ENCODE data around the gene ST6GALNAC4. TPM values are rescaled to one million over a fixed set of nuclear protein-coding genes. Genes with fewer than 3 reads are reported as not detected.

Gene ST6GALNAC4
- total RNA-seq, 1 donor from 2014 or later: 5.5 TPM

- Histone ChIP-seq H3K27me3 (no peaks in the 10 kb centered on the region), H3K9me3 (ENCODE audit: low read depth) (no peaks in the 10 kb centered on the region), H2AFZ (replicated peaks) (peak overlapping the region; percentile 68), H3K4me2 (peak overlapping the region; percentile 90), H3K9ac (peak overlapping the region; percentile 50), H3K36me3 (peaks cover 13% of the 10 kb centered on the region), H3K4me1 (peaks cover 23% of the 10 kb centered on the region), H4K20me1 (ENCODE audit: low read depth) (peaks cover 32% of the 10 kb centered on the region), H3K4me3 (peak overlapping the region; percentile 91), H3F3A (ENCODE audit: low read depth) (peaks cover 27% of the 10 kb centered on the region), H3K79me2 (ENCODE audit: low read depth) (peaks cover 18% of the 10 kb centered on the region), H3K27ac (no peak overlapping the region)
- DNase-seq (ENCODE audit: low spot score): peak; percentile 61
- H3K4me3 Mint-ChIP-seq: peak overlapping the region; percentile 91
- peaks cover 6% of the 10 kb centered on the region for H3K27me3 Mint-ChIP-seq (ENCODE audit: insufficient read depth, low read depth)
- peak overlapping the region; percentile 90 for H3K27ac Mint-ChIP-seq
- TF ChIP-seq CTCF (IDR thresholded peaks at IDR 0.05) (no peak), EZH2 (IDR thresholded peaks at IDR 0.05) (no peak), EZH2phosphoT487 (IDR thresholded peaks at IDR 0.05) (no peak)
- peaks cover 44% of the 10 kb centered on the region for H3K4me1 Mint-ChIP-seq
- H3K36me3 Mint-ChIP-seq: peaks cover 24% of the 10 kb centered on the region
- H3K9me3 Mint-ChIP-seq: peaks cover 11% of the 10 kb centered on the region
Observed at GRCh38 chr9:127898433-127899127, 18.3 kb downstream of the ST6GALNAC4 start.

- Histone ChIP-seq H3K4me3 (peak overlapping the region; percentile 40), H3K4me2 (peak overlapping the region; percentile 90), H3F3A (ENCODE audit: low read depth) (peaks cover 25% of the 10 kb centered on the region), H4K20me1 (ENCODE audit: low read depth) (peaks cover 32% of the 10 kb centered on the region), H3K9me3 (ENCODE audit: low read depth) (no peaks in the 10 kb centered on the region), H3K79me2 (ENCODE audit: low read depth) (peaks cover 18% of the 10 kb centered on the region), H3K36me3 (peaks cover 21% of the 10 kb centered on the region), H2AFZ (replicated peaks) (no peak overlapping the region), H3K27me3 (no peaks in the 10 kb centered on the region), H3K9ac (no peak overlapping the region), H3K27ac (peak overlapping the region; percentile 72), H3K4me1 (peaks cover 23% of the 10 kb centered on the region)
- H3K9me3 Mint-ChIP-seq: peaks cover 20% of the 10 kb centered on the region
- H3K4me1 Mint-ChIP-seq: peaks cover 38% of the 10 kb centered on the region
- TF ChIP-seq CTCF (IDR thresholded peaks at IDR 0.05) (no peak), EZH2phosphoT487 (IDR thresholded peaks at IDR 0.05) (no peak), EZH2 (IDR thresholded peaks at IDR 0.05) (no peak)
- H3K27ac Mint-ChIP-seq: peak overlapping the region; percentile 87
- peak; percentile 95 for DNase-seq (ENCODE audit: low spot score)
- peaks cover 6% of the 10 kb centered on the region for H3K27me3 Mint-ChIP-seq (ENCODE audit: insufficient read depth, low read depth)
- H3K36me3 Mint-ChIP-seq: peaks cover 37% of the 10 kb centered on the region
- H3K4me3 Mint-ChIP-seq: peak overlapping the region; percentile 91
Observed at GRCh38 chr9:127897193-127897692, 19.6 kb downstream of the ST6GALNAC4 start.

GRCh38 chr9:127896395-127897192 lies 20.2 kb downstream of the ST6GALNAC4 start:
- Histone ChIP-seq H3K27ac (peak overlapping the region; percentile 72), H3K9ac (no peak overlapping the region), H3K27me3 (no peaks in the 10 kb centered on the region), H3K36me3 (peaks cover 21% of the 10 kb centered on the region), H4K20me1 (ENCODE audit: low read depth) (peaks cover 32% of the 10 kb centered on the region), H3K9me3 (ENCODE audit: low read depth) (no peaks in the 10 kb centered on the region), H3K4me1 (peaks cover 23% of the 10 kb centered on the region), H2AFZ (replicated peaks) (no peak overlapping the region), H3K4me3 (peak overlapping the region; percentile 40), H3K4me2 (peak overlapping the region; percentile 90), H3K79me2 (ENCODE audit: low read depth) (peaks cover 18% of the 10 kb centered on the region), H3F3A (ENCODE audit: low read depth) (peaks cover 25% of the 10 kb centered on the region)
- TF ChIP-seq CTCF (IDR thresholded peaks at IDR 0.05) (no peak), EZH2phosphoT487 (IDR thresholded peaks at IDR 0.05) (no peak), EZH2 (IDR thresholded peaks at IDR 0.05) (no peak)
- Mint-ChIP-seq H3K36me3 (peaks cover 37% of the 10 kb centered on the region), H3K27ac (peak overlapping the region; percentile 87), H3K4me3 (peak overlapping the region; percentile 91), H3K4me1 (peaks cover 37% of the 10 kb centered on the region), H3K9me3 (peaks cover 20% of the 10 kb centered on the region), H3K27me3 (ENCODE audit: insufficient read depth, low read depth) (peaks cover 6% of the 10 kb centered on the region)
- DNase-seq (ENCODE audit: low spot score): no peak
